ENCODE results near the gene WRNIP1. TPM values are rescaled to one million over a fixed set of nuclear protein-coding genes. Genes with fewer than 3 reads are reported as not detected.

Gene WRNIP1
- total RNA-seq, 4 donors from 2014 or later = 51.9 to 66.0 (median 57.3) TPM

DNA sequence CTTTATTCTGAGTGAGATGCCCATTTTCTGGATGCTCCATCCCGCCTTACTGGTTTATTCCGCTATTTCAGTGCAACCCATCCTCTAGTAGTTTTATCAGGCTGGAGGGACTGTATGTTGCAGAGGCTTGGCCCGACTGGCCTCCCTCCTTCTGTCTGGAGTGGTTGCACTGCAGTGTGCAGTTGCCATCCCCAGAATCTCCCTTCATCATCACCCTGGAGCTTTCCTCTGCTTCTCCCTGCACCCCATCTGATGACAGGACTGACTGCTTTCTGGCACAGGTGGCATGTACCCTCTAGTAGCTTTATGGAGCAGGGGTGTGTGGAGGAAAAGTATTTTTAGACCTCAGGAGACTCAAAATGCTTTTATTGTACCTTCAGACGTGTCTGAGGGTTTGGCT, 21.1 kb downstream of the WRNIP1 start:
- H3K27me3 ChIP-seq = no peaks in the 10 kb centered on the region
- H3K36me3 ChIP-seq = no peaks in the 10 kb centered on the region
- intact Hi-C loops (cut with DNase I; ENCODE audit: low total_unique reads) = no loop called here
- H3K27ac ChIP-seq = no peak overlapping the region
- ATAC-seq (no peak), DNase-seq (no peak)
- H3K4me1 ChIP-seq = peaks cover 29 to 39% of the 10 kb centered on the region in 2 donors
- no peak overlapping the region for H3K4me3 ChIP-seq
- H3K9me3 ChIP-seq = no peaks in the 10 kb centered on the region
- in situ Hi-C loops (cut with MboI; ENCODE audit: low sequenced_read_pairs in 4 of 4) = loop anchor here in 2 of 4 donors (10.0 kb wide), 2 partner anchors 139 to 149 kb away; no protein-coding TSS in a partner anchor
- no peak for TF ChIP-seq CTCF (IDR thresholded peaks at IDR 0.05 in 4 of 5, conservative IDR thresholded peaks at IDR 0.05 in 1 of 5)
- no peak for TF ChIP-seq POLR2A (IDR thresholded peaks at IDR 0.05)

GRCh38 chr6:2790588-2791449, 25.6 kb downstream of the WRNIP1 start:
- intact Hi-C loops (cut with DNase I; ENCODE audit: low total_unique reads) (loop anchor here (1.0 to 5.0 kb wide), 4 partner anchors 55 to 196 kb away; no protein-coding TSS in a partner anchor), in situ Hi-C loops (cut with MboI; ENCODE audit: low sequenced_read_pairs in 4 of 4) (loop anchor here in 3 of 4 donors (10.0 kb wide), 1 partner anchor 54 kb away; the partner anchor contains the start of gene SERPINB1 (in 3 of the 3))
- H3K27ac ChIP-seq = peak overlapping the region; percentile 78 to 80 (median 79)
- peak; percentile 84 to 85 for ATAC-seq
- peaks cover 23 to 31% of the 10 kb centered on the region in 2 donors for H3K4me1 ChIP-seq
- DNase-seq = peak; percentile 61 to 78
- no peaks in the 10 kb centered on the region for H3K9me3 ChIP-seq
- TF ChIP-seq CTCF (IDR thresholded peaks at IDR 0.05 in 4 of 5, conservative IDR thresholded peaks at IDR 0.05 in 1 of 5) (peak; percentile 74 to 84 (median 78)), POLR2A (IDR thresholded peaks at IDR 0.05) (no peak)
- no peaks in the 10 kb centered on the region for H3K36me3 ChIP-seq
- H3K4me3 ChIP-seq = peak overlapping the region in 3 of 4 donors; percentile 24 to 29 (median 27)
- H3K27me3 ChIP-seq = no peaks in the 10 kb centered on the region

GRCh38 chr6:2791450-2791974, 26.3 kb downstream of the WRNIP1 start:
- Histone ChIP-seq H3K27me3 (no peaks in the 10 kb centered on the region), H3K27ac (peak overlapping the region; percentile 78 to 80 (median 79)), H3K36me3 (no peaks in the 10 kb centered on the region), H3K4me1 (peaks cover 23 to 31% of the 10 kb centered on the region in 2 donors), H3K9me3 (no peaks in the 10 kb centered on the region), H3K4me3 (no peak overlapping the region)
- TF ChIP-seq POLR2A (IDR thresholded peaks at IDR 0.05) (no peak), CTCF (IDR thresholded peaks at IDR 0.05 in 4 of 5, conservative IDR thresholded peaks at IDR 0.05 in 1 of 5) (no peak)
- DNase-seq = no peak
- in situ Hi-C loops (cut with MboI; ENCODE audit: low sequenced_read_pairs in 4 of 4) = loop anchor here in 3 of 4 donors (10.0 kb wide), 1 partner anchor 53 kb away; the partner anchor contains the start of gene SERPINB1 (in 3 of the 3)
- ATAC-seq = no peak
- intact Hi-C loops (cut with DNase I; ENCODE audit: low total_unique reads) = loop anchor here (1.0 to 5.0 kb wide), 4 partner anchors 55 to 196 kb away; no protein-coding TSS in a partner anchor

DNA sequence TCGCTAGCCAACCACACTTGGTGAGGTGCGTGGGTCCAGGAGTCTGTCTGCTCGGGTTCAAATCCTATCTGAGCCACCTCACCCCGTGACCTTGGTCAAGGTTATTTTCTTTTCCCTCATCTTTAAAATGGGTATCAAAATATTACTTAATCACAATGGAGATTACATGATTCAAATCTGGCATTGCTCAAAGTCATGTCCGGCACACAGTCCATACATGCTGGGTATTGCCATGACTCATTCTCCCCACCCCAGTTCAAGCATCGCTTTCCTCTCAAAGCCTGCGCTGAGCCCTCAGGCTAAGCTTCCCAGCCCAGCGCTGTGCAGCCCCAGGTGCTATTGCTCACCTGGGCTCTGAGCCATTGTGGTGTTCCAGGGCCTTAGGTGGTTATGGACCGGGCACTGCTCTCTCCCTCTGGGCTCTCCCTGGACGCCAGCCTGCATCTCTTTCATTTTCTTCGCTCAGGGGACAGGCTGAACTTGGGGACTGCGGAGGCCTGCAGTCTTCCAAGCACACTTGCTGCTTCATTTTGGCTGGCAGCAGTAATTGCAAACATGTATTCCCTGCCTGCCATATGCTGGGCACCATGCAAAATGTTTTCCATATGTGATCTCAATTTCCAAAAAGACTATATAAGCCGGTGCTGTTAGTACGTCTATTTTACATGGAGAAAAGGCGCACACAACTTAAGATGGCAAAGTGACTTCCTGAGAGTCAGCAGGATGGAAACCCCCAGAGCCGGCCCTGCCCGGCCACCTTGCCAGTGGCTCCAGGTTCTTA, 27.3 kb downstream of the WRNIP1 start:
- Histone ChIP-seq H3K36me3 (no peaks in the 10 kb centered on the region), H3K27ac (peak overlapping the region; percentile 78 to 80 (median 79)), H3K9me3 (no peaks in the 10 kb centered on the region), H3K4me1 (peaks cover 23 to 38% of the 10 kb centered on the region in 2 donors), H3K4me3 (no peak overlapping the region), H3K27me3 (no peaks in the 10 kb centered on the region)
- in situ Hi-C loops (cut with MboI; ENCODE audit: low sequenced_read_pairs in 4 of 4) (loop anchor here in 3 of 4 donors (10.0 kb wide), 1 partner anchor 52 kb away; the partner anchor contains the start of gene SERPINB1 (in 3 of the 3)), intact Hi-C loops (cut with DNase I; ENCODE audit: low total_unique reads) (loop anchor here (5.0 kb wide), 1 partner anchor 195 kb away; no protein-coding TSS in a partner anchor)
- ATAC-seq (no peak), DNase-seq (no peak)
- TF ChIP-seq CTCF (IDR thresholded peaks at IDR 0.05 in 4 of 5, conservative IDR thresholded peaks at IDR 0.05 in 1 of 5) (no peak), POLR2A (IDR thresholded peaks at IDR 0.05) (no peak)

Measured in gastrocnemius medialis (tissue), 4 donors.